Cardiac fibroblast (primary cell): ENCODE data around the gene HIVEP3.

Experiments used
- DNase-seq, 2 donors: peaks; one replicate each; pipeline versions ENCODE4 v3.0.0 to v3.0.0-alpha.2; 2010; ENCODE audit warnings: low read depth in 2 of 2
- H3K4me3 ChIP-seq, 2 donors: replicated peaks in 1 of 2; 1 replicate in 1 of 2; 2 replicates in 1 of 2; pipeline ENCODE4 v1.5.1; 2011; ENCODE audit warnings: low read depth in 2 of 2, low read length in 2 of 2, mild to moderate bottlenecking in 2 of 2, moderate library complexity in 1 of 2
- CTCF ChIP-seq: IDR thresholded peaks from one replicate; pipeline ENCODE4 v1.5.1; 2011; ENCODE audit warnings: low read depth, mild to moderate bottlenecking, low read length, inconsistent platforms

HIVEP3 gene

GRCh38 chr1:41775956-41776585 is 142.7 kb downstream of the HIVEP3 start:
- no peak for TF ChIP-seq CTCF
- DNase-seq, result no peak
- H3K4me3 ChIP-seq, result no peak overlapping the region

- DNase-seq, result no peak
- no peak overlapping the region for H3K4me3 ChIP-seq
- TF ChIP-seq CTCF, result no peak
These were observed 144.2 kb downstream of the HIVEP3 start for GRCh38 chr1:41774471-41774990.

GRCh38 chr1:41773842-41774241 is 144.9 kb downstream of the HIVEP3 start:
- DNase-seq, result no peak
- TF ChIP-seq CTCF, result no peak
- H3K4me3 ChIP-seq, result no peak overlapping the region

- no peak for TF ChIP-seq CTCF
- no peak overlapping the region for H3K4me3 ChIP-seq
- DNase-seq, result peak; percentile 81 to 91
These were observed 145.6 kb downstream of the HIVEP3 start for GRCh38 chr1:41773144-41773591.

- no peak for TF ChIP-seq CTCF
- no peak overlapping the region for H3K4me3 ChIP-seq
These were observed 149.7 kb downstream of the HIVEP3 start for GRCh38 chr1:41769068-41769467.

GRCh38 chr1:41768583-41768982 is 150.1 kb downstream of the HIVEP3 start:
- no peak for DNase-seq
- H3K4me3 ChIP-seq, result no peak overlapping the region
- no peak for TF ChIP-seq CTCF

More at GRCh38 chr1:41769068-41769467, 149.7 kb downstream of the HIVEP3 start:
- DNase-seq, result no peak
